Left forelimb (tissue), 1 donor: Measurements from ENCODE around the gene IFI30.

Experiments
- DNase-seq: peaks from one replicate; pipeline ENCODE4 v3.0.0-alpha.2; 2018; ENCODE audit warnings: low spot score

Gene IFI30

DNA sequence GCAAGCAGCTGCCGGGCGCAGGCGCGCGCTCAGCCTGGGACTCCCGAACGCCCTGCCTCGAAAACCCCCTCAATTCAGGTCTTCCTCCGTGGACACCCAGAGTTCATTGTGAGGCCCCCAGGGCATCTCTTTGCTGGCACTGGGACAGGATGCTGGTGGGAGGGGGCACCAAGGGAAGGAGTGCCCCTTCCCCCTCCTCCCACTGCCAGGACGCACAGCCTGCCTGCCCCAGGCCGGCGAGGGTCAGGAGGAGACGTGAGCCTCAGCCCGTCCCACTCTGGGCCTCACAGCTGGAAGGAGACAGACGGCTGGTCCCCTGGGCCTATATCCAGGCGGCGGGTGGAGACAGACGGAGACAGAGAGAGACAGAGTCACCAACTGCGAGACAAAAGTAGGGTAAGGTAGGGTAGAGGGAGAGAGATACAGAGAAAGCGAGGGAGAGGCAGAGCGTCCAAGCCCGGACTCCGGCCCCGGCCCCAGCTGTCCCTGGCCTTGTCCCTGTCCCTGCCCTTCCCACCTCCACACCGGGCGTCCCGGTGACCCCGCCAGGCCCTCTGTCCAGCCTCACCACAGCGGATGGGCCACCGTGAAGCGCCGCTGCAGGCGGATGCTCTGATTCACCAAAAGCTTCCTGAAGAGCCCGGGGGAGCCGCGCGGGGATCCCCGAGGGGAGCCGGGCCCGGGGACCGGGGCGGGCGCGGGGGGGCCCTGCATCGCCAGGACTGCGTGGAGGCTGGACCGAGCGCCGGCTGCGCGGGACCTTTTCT lies 52.3 kb downstream of the IFI30 start, which contains the start of gene PDE4C:
Gene PDE4C (minus strand): TSS at position 737 of the 767 bp plus-strand sequence. CDS start 23 bp downstream, at position 714.
- DNase-seq, result no peak

DNA sequence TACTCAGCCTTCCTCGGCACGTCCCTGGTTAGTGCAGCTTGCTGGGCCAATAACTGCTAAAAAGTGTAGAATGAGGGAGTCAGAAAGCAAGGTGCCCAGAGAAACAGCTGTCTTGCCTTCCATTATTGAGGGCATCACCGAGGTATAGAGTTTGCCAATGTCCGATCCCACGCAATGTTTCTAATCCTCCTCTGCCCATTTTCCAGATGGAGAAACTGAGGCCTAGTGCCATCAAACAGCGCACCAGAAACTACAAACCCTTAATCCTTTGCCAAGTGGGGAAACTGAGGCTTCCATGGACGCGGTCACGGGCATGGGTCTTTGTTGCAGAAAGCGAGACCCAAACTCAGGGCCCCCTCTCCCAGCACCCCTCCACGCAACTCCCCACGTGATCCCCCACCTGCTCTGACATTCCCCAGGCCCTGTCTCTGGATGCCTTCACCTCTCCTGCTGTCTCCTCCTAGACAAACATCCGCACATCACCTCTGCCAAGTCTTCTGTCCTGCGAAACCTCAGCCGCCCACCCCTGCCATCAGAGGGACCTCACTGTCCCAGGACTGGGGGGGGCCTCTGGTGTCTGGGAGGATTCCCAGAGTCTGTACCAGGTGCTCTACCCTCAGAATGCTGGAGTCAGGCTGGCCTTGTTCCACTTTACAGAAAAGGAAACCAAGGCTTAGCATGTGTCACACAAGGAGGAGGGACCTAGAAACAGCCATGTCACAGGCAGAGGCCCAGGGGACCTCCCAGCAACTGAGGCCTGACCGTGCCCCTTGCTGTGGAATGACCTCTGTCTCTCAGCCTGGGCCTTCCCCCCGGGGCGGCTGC lies 53.6 kb downstream of the IFI30 start:
- DNase-seq, result no peak
